Gastrocnemius medialis (tissue), 4 donors: ENCODE results near the gene ZNF775. TPM values are rescaled to one million over a fixed set of nuclear protein-coding genes. Genes with fewer than 3 reads are reported as not detected.
A peak's percentile ranks its signal among the peaks of the same experiment; 100 is the strongest.

Experiments used
- ATAC-seq, 2 donors: fragments of 150-250 bp; one replicate each; pipeline ENCODE4 v1.9.1; 2016
- DNase-seq, 2 donors: peaks; one replicate each; pipeline ENCODE4 v3.0.0-alpha.2; 2019
- H3K27ac ChIP-seq, 4 donors: fragments of 200-600 bp; sonication (generic); 1 replicate in 1 of 4; 2 replicates in 3 of 4; pipeline ENCODE4 v1.5.1; 2016 to 2018; ENCODE audit warnings: mild to moderate bottlenecking in 2 of 4, moderate library complexity in 1 of 4
- H3K27me3 ChIP-seq, 3 donors: fragments of 200-600 bp; sonication (generic) in 2 of 3; 1 replicate in 1 of 3; 2 replicates in 2 of 3; pipeline versions ENCODE4 v1.5.1 to v1.6.0; 2016 to 2019; ENCODE audit warnings: mild to moderate bottlenecking in 1 of 3, moderate library complexity in 1 of 3
- H3K36me3 ChIP-seq, 2 donors: fragments of 200-600 bp; sonication (generic) in 1 of 2; one replicate each; pipeline ENCODE4 v1.5.1; 2017 to 2018
- H3K4me1 ChIP-seq, 2 donors: fragments of 200-600 bp; sonication (generic) in 1 of 2; one replicate each; pipeline ENCODE4 v1.5.1; 2016 to 2017; ENCODE audit warnings: mild to moderate bottlenecking in 2 of 2
- H3K4me3 ChIP-seq, 4 donors: fragments of 200-600 bp; sonication (generic) in 3 of 4; 1 replicate in 1 of 4; 2 replicates in 3 of 4; pipeline ENCODE4 v1.5.1; 2016 to 2019; ENCODE audit warnings: mild to moderate bottlenecking in 2 of 4
- H3K9me3 ChIP-seq, 3 donors: fragments of 200-600 bp; sonication (generic) in 2 of 3; 1 replicate in 1 of 3; 2 replicates in 2 of 3; pipeline ENCODE4 v1.5.1; 2016 to 2019
- CTCF ChIP-seq, 5 experiments: fragments of 450-650 bp in 3 of 5; fragments of 200-600 bp in 2 of 5; sonication (generic) in 2 of 5; IDR thresholded peaks in 4 of 5; conservative IDR thresholded peaks in 1 of 5; 1 replicate in 4 of 5; 2 replicates in 1 of 5; pipeline ENCODE4 v1.5.1; 2016 to 2019; ENCODE audit warnings: antibody characterized with exemption in 5 of 5, mild to moderate bottlenecking in 3 of 5, moderate library complexity in 3 of 5
- POLR2A ChIP-seq, 2 donors: fragments of 450-650 bp; IDR thresholded peaks; one replicate each; pipeline ENCODE4 v1.6.1; 2017; ENCODE audit warnings: antibody characterized with exemption in 2 of 2, mild to moderate bottlenecking in 2 of 2, moderate library complexity in 2 of 2
- in situ Hi-C, 4 donors: fragments of 200-750 bp; cut with MboI; loops; one replicate each; pipeline versions ENCODE4 v1.15.0 to v1.8.0; 2017; ENCODE audit warnings: low sequenced_read_pairs in 4 of 4
- intact Hi-C: fragments of 100-400 bp; cut with DNase I; formaldehyde crosslinking; loops from one replicate; pipeline ENCODE4 v1.15.1; 2023; ENCODE audit warnings: low total_unique reads
- total RNA-seq, 4 donors: library from RNA; depleted of rRNA; stranded (reverse); fragments of >200 nt; gene quantifications; one replicate each; pipeline versions ENCODE4 v1.1.0 to v1.2.3, GENCODE V29; 2016

Gene ZNF775
- total RNA-seq, 4 donors from 2014 or later = 3.1 to 7.5 (median 3.3) TPM

- in situ Hi-C loops = no loop called here
- no peaks in the 10 kb centered on the region for H3K27me3 ChIP-seq
- TF ChIP-seq CTCF (IDR thresholded peaks at IDR 0.05 in 4 of 5, conservative IDR thresholded peaks at IDR 0.05 in 1 of 5) = no peak
- TF ChIP-seq POLR2A (IDR thresholded peaks at IDR 0.05) = no peak
- H3K4me1 ChIP-seq = peaks cover 23% of the 10 kb centered on the region in 2 donors
- peak; percentile 55 to 73 for ATAC-seq
- intact Hi-C loops = loop anchor here (5.0 kb wide), 1 partner anchor 506 kb away; the partner anchor contains the start of gene ATP6V0E2
- peaks cover 0 to 13% of the 10 kb centered on the region in 2 donors for H3K36me3 ChIP-seq
- peak; percentile 69 to 76 for DNase-seq
- peak overlapping the region; percentile 93 to 99 (median 96) for H3K27ac ChIP-seq
- no peaks in the 10 kb centered on the region for H3K9me3 ChIP-seq
- peak overlapping the region; percentile 73 to 98 (median 80) for H3K4me3 ChIP-seq
Observed at GRCh38 chr7:150378115-150378852, 846 bp upstream of the ZNF775 start.

GRCh38 chr7:150379441-150380379, 580 bp downstream of the ZNF775 start:
- intact Hi-C loops = loop anchor here (1.0 to 5.0 kb wide), 2 partner anchors 26 to 507 kb away; partner anchors contain the start of gene ATP6V0E2
- in situ Hi-C loops = no loop called here
- TF ChIP-seq POLR2A (IDR thresholded peaks at IDR 0.05) = no peak
- no peak for TF ChIP-seq CTCF (IDR thresholded peaks at IDR 0.05 in 4 of 5, conservative IDR thresholded peaks at IDR 0.05 in 1 of 5)
- ATAC-seq = peak; percentile 29 to 32
- H3K27ac ChIP-seq = peak overlapping the region; percentile 91 to 99 (median 95)
- peak overlapping the region; percentile 73 to 98 (median 76) for H3K4me3 ChIP-seq
- H3K4me1 ChIP-seq = peaks cover 17 to 18% of the 10 kb centered on the region in 2 donors
- DNase-seq = no peak
- no peaks in the 10 kb centered on the region for H3K27me3 ChIP-seq
- H3K36me3 ChIP-seq = no peaks in the 10 kb centered on the region
- H3K9me3 ChIP-seq = no peaks in the 10 kb centered on the region

GRCh38 chr7:150380463-150380862, 1.3 kb downstream of the ZNF775 start:
- Histone ChIP-seq H3K9me3 (no peaks in the 10 kb centered on the region), H3K4me3 (peak overlapping the region in 1 of 4 donors; percentile 73), H3K27me3 (no peaks in the 10 kb centered on the region), H3K36me3 (no peaks in the 10 kb centered on the region), H3K27ac (peak overlapping the region; percentile 91 to 99 (median 95)), H3K4me1 (peaks cover 22 to 25% of the 10 kb centered on the region in 2 donors)
- ATAC-seq (no peak), DNase-seq (no peak)
- no peak for TF ChIP-seq POLR2A (IDR thresholded peaks at IDR 0.05)
- no peak for TF ChIP-seq CTCF (IDR thresholded peaks at IDR 0.05 in 4 of 5, conservative IDR thresholded peaks at IDR 0.05 in 1 of 5)
- in situ Hi-C loops (no loop called here), intact Hi-C loops (no loop called here)

- H3K9me3 ChIP-seq = no peaks in the 10 kb centered on the region
- H3K4me3 ChIP-seq = no peak overlapping the region
- H3K36me3 ChIP-seq = no peaks in the 10 kb centered on the region
- TF ChIP-seq POLR2A (IDR thresholded peaks at IDR 0.05) (no peak), CTCF (IDR thresholded peaks at IDR 0.05 in 4 of 5, conservative IDR thresholded peaks at IDR 0.05 in 1 of 5) (no peak)
- no peaks in the 10 kb centered on the region for H3K27me3 ChIP-seq
- peaks cover 24 to 28% of the 10 kb centered on the region in 2 donors for H3K4me1 ChIP-seq
- DNase-seq (no peak), ATAC-seq (no peak)
- in situ Hi-C loops (no loop called here), intact Hi-C loops (no loop called here)
- no peak overlapping the region for H3K27ac ChIP-seq
Observed at GRCh38 chr7:150381096-150381495, 2.0 kb downstream of the ZNF775 start.
